Amniotic epithelial cell (primary cell): ENCODE data around the gene NR2F1-AS1.
A peak's percentile ranks its signal among the peaks of the same experiment; 100 is the strongest.

Experiments used
- DNase-seq: peaks from one replicate; pipeline ENCODE4 v3.0.0-alpha.2; 2010; ENCODE audit warnings: low read depth

The NR2F1-AS1 gene

GRCh38 chr5:93384995-93385394 lies 196.0 kb downstream of the NR2F1-AS1 start:
- DNase-seq, result no peak

GRCh38 chr5:93384026-93384425 lies 197.0 kb downstream of the NR2F1-AS1 start:
- no peak for DNase-seq

GRCh38 chr5:93382188-93382825 lies 198.7 kb downstream of the NR2F1-AS1 start:
- no peak for DNase-seq

- DNase-seq, result no peak
Observed at GRCh38 chr5:93381057-93381456, 200.0 kb downstream of the NR2F1-AS1 start.

GRCh38 chr5:93378073-93378472 lies 202.9 kb downstream of the NR2F1-AS1 start:
- peak; percentile 31 for DNase-seq

- no peak for DNase-seq
Observed at GRCh38 chr5:93371893-93372292, 209.1 kb downstream of the NR2F1-AS1 start.

GRCh38 chr5:93364378-93364777 lies 216.6 kb downstream of the NR2F1-AS1 start:
- DNase-seq, result no peak

GRCh38 chr5:93360436-93361088 lies 220.5 kb downstream of the NR2F1-AS1 start:
- peak; percentile 75 for DNase-seq

- DNase-seq, result no peak
Observed at GRCh38 chr5:93359960-93360305, 221.1 kb downstream of the NR2F1-AS1 start.
